DOHH2 (cell line): Measurements from ENCODE around the gene SGO1.

Experiments
- H3F3A ChIP-seq: fragments of 200-600 bp; sonication (generic), shearing (Covaris generic); 2 replicates; pipeline ENCODE4 v1.6.0; 2016; ENCODE audit warnings: antibody characterized with exemption, mild to moderate bottlenecking; ENCODE audit not compliant: control insufficient read depth, insufficient read depth
- H3K27ac ChIP-seq: fragments of 200-600 bp; sonication (generic); 2 replicates; pipeline ENCODE4 v1.5.1; 2014; ENCODE audit warnings: low read depth, mild to moderate bottlenecking, low read length, moderate library complexity
- H3K27me3 ChIP-seq: fragments of 200-600 bp; sonication (generic); 2 replicates; pipeline ENCODE4 v1.6.1; 2014; ENCODE audit warnings: mild to moderate bottlenecking, low read length, mixed read lengths; ENCODE audit not compliant: control insufficient read depth
- H3K36me3 ChIP-seq: fragments of 200-600 bp; sonication (generic); 2 replicates; pipeline ENCODE4 v1.6.1; 2014; ENCODE audit warnings: mild to moderate bottlenecking, low read length, moderate library complexity, mixed read lengths; ENCODE audit not compliant: control insufficient read depth
- H3K4me1 ChIP-seq: fragments of 200-600 bp; sonication (generic); 2 replicates; pipeline ENCODE4 v1.6.1; 2014; ENCODE audit warnings: mild to moderate bottlenecking, low read length, mixed read lengths; ENCODE audit not compliant: control insufficient read depth
- H3K4me2 ChIP-seq: fragments of 200-600 bp; sonication (generic); 2 replicates; pipeline ENCODE4 v1.6.0; 2014; ENCODE audit warnings: mild to moderate bottlenecking, low read length, moderate library complexity
- H3K4me3 ChIP-seq: fragments of 200-600 bp; sonication (generic); 2 replicates; pipeline ENCODE4 v1.5.1; 2014; ENCODE audit warnings: mild to moderate bottlenecking, low read length, mixed read lengths
- H3K79me2 ChIP-seq: fragments of 200-600 bp; sonication (generic); 2 replicates; pipeline ENCODE4 v1.6.1; 2014; ENCODE audit warnings: mild to moderate bottlenecking, low read length, mixed read lengths; ENCODE audit not compliant: control insufficient read depth
- H3K9me2 ChIP-seq: fragments of 200-600 bp; sonication (generic); replicated peaks from 2 replicates; pipeline ENCODE4 v1.6.1; 2014; ENCODE audit warnings: mild to moderate bottlenecking, low read length, mixed read lengths; ENCODE audit not compliant: control insufficient read depth
- H3K9me3 ChIP-seq: fragments of 200-600 bp; sonication (generic); 2 replicates; pipeline ENCODE4 v1.6.1; 2014; ENCODE audit warnings: antibody characterized with exemption, low read length, mixed read lengths; ENCODE audit not compliant: control insufficient read depth, insufficient read depth
- H4K20me1 ChIP-seq: fragments of 200-600 bp; sonication (generic); 2 replicates; pipeline ENCODE4 v1.6.0; 2014; ENCODE audit warnings: low read depth, mild to moderate bottlenecking, antibody characterized with exemption, low read length, moderate library complexity; ENCODE audit not compliant: control insufficient read depth, insufficient read depth
- EZH2phosphoT487 ChIP-seq: fragments of 200-600 bp; sonication (generic); IDR thresholded peaks from 2 replicates; pipeline ENCODE4 v1.6.1; 2017; ENCODE audit warnings: borderline replicate concordance, mild to moderate bottlenecking, antibody characterized with exemption, low read length, moderate library complexity, mixed read lengths
- TF ChIP-seq, protein P1 (sequence below): fragments of 200-600 bp; sonication (generic); IDR thresholded peaks from one replicate; pipeline ENCODE4 v1.5.1; 2014; ENCODE audit warnings: antibody characterized with exemption, mild to moderate bottlenecking, low read depth, low read length; ENCODE audit not compliant: poor library complexity, severe bottlenecking

SGO1 gene

DNA sequence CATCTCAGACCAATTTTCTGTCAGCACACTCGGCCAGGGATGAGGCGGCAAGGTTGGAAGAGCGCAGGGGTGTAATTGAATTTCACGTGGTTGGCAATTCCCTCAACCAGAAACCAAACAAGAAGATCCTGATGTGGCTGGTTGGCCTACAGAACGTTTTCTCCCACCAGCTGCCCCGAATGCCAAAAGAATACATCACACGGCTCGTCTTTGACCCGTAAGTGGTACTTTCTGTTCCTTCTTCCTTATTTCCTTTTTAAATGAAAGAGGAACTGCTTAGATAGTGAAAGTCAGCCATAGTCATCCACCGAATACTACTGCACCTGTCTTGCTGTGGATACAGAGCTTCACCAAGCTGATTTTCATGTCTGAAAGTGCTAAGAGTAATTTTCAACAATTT is 60.1 kb downstream of the SGO1 start:
- Histone ChIP-seq H3K9me2 (no peaks in the 10 kb centered on the region), H3K4me1 (peaks cover 20% of the 10 kb centered on the region), H3K27me3 (no peaks in the 10 kb centered on the region), H3K4me3 (peak overlapping the region; percentile 61), H3K4me2 (peak overlapping the region; percentile 73), H3F3A (no peaks in the 10 kb centered on the region), H3K27ac (peak overlapping the region; percentile 66), H3K9me3 (no peaks in the 10 kb centered on the region), H4K20me1 (no peaks in the 10 kb centered on the region), H3K79me2 (no peaks in the 10 kb centered on the region), H3K36me3 (peaks cover 22% of the 10 kb centered on the region)
- TF ChIP-seq, protein P1, sequence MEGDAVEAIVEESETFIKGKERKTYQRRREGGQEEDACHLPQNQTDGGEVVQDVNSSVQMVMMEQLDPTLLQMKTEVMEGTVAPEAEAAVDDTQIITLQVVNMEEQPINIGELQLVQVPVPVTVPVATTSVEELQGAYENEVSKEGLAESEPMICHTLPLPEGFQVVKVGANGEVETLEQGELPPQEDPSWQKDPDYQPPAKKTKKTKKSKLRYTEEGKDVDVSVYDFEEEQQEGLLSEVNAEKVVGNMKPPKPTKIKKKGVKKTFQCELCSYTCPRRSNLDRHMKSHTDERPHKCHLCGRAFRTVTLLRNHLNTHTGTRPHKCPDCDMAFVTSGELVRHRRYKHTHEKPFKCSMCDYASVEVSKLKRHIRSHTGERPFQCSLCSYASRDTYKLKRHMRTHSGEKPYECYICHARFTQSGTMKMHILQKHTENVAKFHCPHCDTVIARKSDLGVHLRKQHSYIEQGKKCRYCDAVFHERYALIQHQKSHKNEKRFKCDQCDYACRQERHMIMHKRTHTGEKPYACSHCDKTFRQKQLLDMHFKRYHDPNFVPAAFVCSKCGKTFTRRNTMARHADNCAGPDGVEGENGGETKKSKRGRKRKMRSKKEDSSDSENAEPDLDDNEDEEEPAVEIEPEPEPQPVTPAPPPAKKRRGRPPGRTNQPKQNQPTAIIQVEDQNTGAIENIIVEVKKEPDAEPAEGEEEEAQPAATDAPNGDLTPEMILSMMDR, result no peak
- no peak for TF ChIP-seq EZH2phosphoT487

DNA sequence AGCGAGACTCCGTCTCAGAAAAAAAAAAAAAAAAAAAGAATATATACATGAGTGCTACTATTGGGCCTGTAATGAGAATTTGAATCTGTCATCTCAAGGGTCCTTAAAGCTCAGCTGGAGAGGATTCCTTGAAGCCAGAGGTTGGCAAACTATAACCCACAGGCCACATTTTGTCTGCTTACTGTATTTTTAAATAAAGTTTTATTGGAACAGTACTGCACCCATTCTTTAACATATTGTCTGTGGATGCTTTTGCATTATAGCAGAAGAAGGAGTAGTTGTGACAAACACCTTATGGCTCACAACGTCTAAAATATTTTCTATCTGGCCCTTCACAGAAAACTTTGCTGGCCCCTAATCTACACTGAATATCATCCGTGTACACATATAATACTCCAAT is 60.7 kb downstream of the SGO1 start:
- H3K9me2 ChIP-seq, result no peaks in the 10 kb centered on the region
- H3K9me3 ChIP-seq, result no peaks in the 10 kb centered on the region
- peaks cover 22% of the 10 kb centered on the region for H3K36me3 ChIP-seq
- peaks cover 20% of the 10 kb centered on the region for H3K4me1 ChIP-seq
- H3K79me2 ChIP-seq, result no peaks in the 10 kb centered on the region
- no peaks in the 10 kb centered on the region for H3K27me3 ChIP-seq
- H3K4me3 ChIP-seq, result peak overlapping the region; percentile 61
- H4K20me1 ChIP-seq, result no peaks in the 10 kb centered on the region
- H3F3A ChIP-seq, result no peaks in the 10 kb centered on the region
- H3K27ac ChIP-seq, result peak overlapping the region; percentile 66
- peak overlapping the region; percentile 73 for H3K4me2 ChIP-seq
- TF ChIP-seq EZH2phosphoT487, result no peak
- TF ChIP-seq, protein P1, result no peak

DNA sequence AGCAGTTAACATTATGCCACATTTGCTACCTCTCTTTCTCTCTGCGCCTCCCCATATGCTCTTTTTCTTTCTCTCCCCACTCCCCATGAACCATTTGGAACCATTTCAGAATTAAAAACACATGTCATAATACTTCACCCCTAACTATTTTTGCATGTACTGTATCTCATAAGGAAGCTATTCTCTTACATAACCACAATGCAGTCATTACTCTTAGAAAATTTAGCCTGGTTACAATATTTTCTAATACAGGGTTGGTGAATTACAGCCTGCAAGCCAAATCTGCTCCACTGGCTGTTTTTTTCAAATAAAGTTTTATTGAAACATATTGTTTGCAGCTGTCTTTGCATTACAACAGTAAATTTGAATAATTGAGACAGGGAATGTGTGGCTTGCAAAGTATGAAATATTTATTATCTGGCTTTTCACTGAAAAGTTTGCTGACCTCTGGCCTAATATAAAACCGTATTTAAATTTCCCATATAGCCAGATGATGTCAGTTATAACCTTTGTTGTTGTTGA is 62.8 kb downstream of the SGO1 start:
- H3K79me2 ChIP-seq, result no peaks in the 10 kb centered on the region
- H3K9me3 ChIP-seq, result no peaks in the 10 kb centered on the region
- no peaks in the 10 kb centered on the region for H3F3A ChIP-seq
- H3K27me3 ChIP-seq, result no peaks in the 10 kb centered on the region
- no peaks in the 10 kb centered on the region for H3K9me2 ChIP-seq
- H3K4me1 ChIP-seq, result peaks cover 20% of the 10 kb centered on the region
- no peak overlapping the region for H3K4me3 ChIP-seq
- TF ChIP-seq EZH2phosphoT487, result no peak
- TF ChIP-seq, protein P1, result no peak
- no peak overlapping the region for H3K4me2 ChIP-seq
- H4K20me1 ChIP-seq, result no peaks in the 10 kb centered on the region
- H3K27ac ChIP-seq, result no peak overlapping the region
- peaks cover 25% of the 10 kb centered on the region for H3K36me3 ChIP-seq

DNA sequence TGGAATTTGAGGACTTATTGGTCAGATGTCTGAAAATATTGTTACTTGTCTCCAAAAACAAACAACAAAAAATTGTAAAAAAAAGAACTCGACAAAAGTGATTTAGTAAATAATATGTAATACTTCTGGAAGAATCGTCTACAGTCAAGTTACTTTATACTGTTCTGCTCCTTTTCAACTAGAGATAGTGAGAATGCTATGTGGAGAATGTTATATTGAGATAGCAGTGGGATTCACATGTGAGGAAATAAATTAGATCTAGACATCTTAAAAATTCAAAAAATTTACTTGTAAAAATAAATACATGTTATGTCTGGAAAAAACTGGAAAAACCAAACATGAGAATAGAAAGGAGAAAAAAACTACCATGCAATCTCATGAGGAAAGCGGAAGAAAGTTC is 64.9 kb downstream of the SGO1 start:
- Histone ChIP-seq H3K9me3 (no peaks in the 10 kb centered on the region), H3K79me2 (no peaks in the 10 kb centered on the region), H3K9me2 (no peaks in the 10 kb centered on the region), H3K4me2 (no peak overlapping the region), H3K27me3 (no peaks in the 10 kb centered on the region), H3K27ac (no peak overlapping the region), H3K4me1 (peaks cover 9% of the 10 kb centered on the region), H3F3A (no peaks in the 10 kb centered on the region), H3K4me3 (no peak overlapping the region), H4K20me1 (no peaks in the 10 kb centered on the region), H3K36me3 (peaks cover 25% of the 10 kb centered on the region)
- TF ChIP-seq EZH2phosphoT487, result no peak
- TF ChIP-seq, protein P1, result no peak
